Measurements from ENCODE around the gene PDIA4.
"Not testable (repeated sequence)": the region's sequence is repeated elsewhere in the genome, so short reads cannot be mapped to it uniquely, and the experiment has no call there.

PDIA4 gene

DNA sequence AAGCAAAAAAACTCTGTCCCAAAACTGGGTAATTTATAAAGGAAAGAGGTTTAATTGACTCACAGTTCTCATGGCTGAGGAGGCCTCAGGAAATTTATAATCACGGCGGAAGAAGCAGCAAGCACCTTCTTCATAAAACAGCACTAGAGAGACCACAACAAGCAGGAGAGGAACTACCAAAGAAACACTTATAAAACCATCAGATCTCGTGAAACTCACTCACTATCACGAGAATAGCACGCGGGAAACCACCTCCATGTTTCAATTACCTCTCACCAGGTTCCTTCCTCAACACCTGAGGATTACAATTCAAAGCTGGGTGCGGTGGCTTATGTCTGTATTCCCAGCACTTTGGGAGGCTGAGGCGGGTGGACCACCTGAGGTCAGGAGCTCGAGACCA lies 48.5 kb downstream of the PDIA4 start:
- Histone ChIP-seq H3K4me1 (no peaks in the 10 kb centered on the region), H3K27me3 (ENCODE audit: control insufficient read depth, insufficient read depth, low read length) (no peaks in the 10 kb centered on the region), H3K4me3 (ENCODE audit: low read depth, low read length) (no peak overlapping the region), H3K9ac (no peak overlapping the region), H2AFZ (no peak overlapping the region), H3K4me2 (ENCODE audit: low read length) (no peak overlapping the region), H3K27ac (no peak overlapping the region), H3K9me3 (ENCODE audit: control insufficient read depth, low read length) (no peaks in the 10 kb centered on the region), H3K79me2 (no peaks in the 10 kb centered on the region), H3K36me3 (ENCODE audit: control insufficient read depth, insufficient read depth, low read length) (no peaks in the 10 kb centered on the region)
- TF ChIP-seq, protein P1, sequence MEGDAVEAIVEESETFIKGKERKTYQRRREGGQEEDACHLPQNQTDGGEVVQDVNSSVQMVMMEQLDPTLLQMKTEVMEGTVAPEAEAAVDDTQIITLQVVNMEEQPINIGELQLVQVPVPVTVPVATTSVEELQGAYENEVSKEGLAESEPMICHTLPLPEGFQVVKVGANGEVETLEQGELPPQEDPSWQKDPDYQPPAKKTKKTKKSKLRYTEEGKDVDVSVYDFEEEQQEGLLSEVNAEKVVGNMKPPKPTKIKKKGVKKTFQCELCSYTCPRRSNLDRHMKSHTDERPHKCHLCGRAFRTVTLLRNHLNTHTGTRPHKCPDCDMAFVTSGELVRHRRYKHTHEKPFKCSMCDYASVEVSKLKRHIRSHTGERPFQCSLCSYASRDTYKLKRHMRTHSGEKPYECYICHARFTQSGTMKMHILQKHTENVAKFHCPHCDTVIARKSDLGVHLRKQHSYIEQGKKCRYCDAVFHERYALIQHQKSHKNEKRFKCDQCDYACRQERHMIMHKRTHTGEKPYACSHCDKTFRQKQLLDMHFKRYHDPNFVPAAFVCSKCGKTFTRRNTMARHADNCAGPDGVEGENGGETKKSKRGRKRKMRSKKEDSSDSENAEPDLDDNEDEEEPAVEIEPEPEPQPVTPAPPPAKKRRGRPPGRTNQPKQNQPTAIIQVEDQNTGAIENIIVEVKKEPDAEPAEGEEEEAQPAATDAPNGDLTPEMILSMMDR (IDR thresholded peaks at IDR 0.05) = no peak

DNA sequence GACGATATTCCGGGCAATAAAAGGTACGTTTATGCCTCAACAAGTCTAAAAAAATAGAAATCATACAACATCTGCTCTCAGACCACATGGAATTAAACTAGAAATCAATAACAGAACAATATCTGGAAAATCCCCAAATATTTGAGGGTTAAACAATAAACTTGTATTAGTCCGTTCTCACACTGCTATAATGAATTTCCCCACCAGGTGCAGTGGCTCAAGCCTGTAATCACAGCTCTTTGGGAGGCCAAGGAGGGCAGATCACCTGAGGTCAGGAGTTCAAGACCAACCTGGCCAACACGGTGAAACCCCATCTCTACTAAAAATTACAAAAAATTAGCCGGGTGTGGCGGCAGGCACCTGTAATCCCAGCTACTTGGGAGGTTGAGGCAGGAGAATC lies 49.2 kb downstream of the PDIA4 start:
- not testable (repeated sequence) for H3K4me3 ChIP-seq (ENCODE audit: low read depth, low read length); H3K36me3 ChIP-seq (ENCODE audit: control insufficient read depth, insufficient read depth, low read length); H3K27me3 ChIP-seq (ENCODE audit: control insufficient read depth, insufficient read depth, low read length); H3K27ac ChIP-seq; H3K9me3 ChIP-seq (ENCODE audit: control insufficient read depth, low read length); H3K4me2 ChIP-seq (ENCODE audit: low read length); H3K79me2 ChIP-seq; H3K9ac ChIP-seq; H2AFZ ChIP-seq; H3K4me1 ChIP-seq

DNA sequence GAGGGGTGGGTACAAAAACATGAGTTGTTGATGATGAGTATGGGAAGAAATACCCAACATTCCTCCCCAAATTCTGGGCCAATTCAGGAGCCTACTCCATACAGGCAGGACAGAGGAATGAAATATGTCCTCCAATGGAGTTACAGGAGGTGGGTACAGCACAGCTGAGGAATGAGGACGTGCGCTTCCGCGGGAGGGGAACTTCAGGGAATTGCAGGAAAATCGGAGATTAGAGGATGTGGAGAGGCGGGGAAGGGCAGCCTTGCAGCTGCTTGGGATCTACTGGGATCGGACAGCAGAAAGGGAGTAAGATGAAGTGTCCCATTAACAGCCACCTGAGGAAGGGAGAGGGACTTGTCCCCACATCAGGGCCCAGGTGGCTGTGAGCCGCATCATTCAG lies 50.2 kb downstream of the PDIA4 start:
- Histone ChIP-seq H3K27me3 (ENCODE audit: control insufficient read depth, insufficient read depth, low read length) (no peaks in the 10 kb centered on the region), H2AFZ (no peak overlapping the region), H3K36me3 (ENCODE audit: control insufficient read depth, insufficient read depth, low read length) (no peaks in the 10 kb centered on the region), H3K4me3 (ENCODE audit: low read depth, low read length) (no peak overlapping the region), H3K4me2 (ENCODE audit: low read length) (no peak overlapping the region), H3K9ac (no peak overlapping the region), H3K9me3 (ENCODE audit: control insufficient read depth, low read length) (no peaks in the 10 kb centered on the region), H3K4me1 (no peaks in the 10 kb centered on the region), H3K79me2 (no peaks in the 10 kb centered on the region), H3K27ac (no peak overlapping the region)
- TF ChIP-seq, protein P1 (IDR thresholded peaks at IDR 0.05) = no peak

DNA sequence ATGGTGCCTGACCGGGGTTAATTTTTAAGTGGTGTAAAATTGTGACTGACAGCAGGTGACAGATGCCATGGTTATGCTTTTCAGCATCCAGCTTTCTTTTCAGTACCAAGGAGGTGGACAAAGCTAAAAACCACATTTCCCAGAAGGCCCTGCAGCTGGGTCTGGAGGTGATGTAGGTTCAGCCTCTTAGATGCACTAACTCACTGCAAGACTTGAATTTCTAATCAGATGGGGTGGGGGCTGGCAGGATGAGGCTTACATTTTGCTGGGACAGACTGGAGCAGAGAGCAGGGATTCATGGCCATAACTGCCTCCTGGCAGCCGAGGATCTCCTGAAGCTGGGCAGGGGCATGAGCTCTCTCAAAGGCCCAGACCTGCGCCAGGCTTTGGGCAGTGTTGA lies 52.4 kb downstream of the PDIA4 start:
- H2AFZ ChIP-seq = no peak overlapping the region
- no peaks in the 10 kb centered on the region for H3K27me3 ChIP-seq (ENCODE audit: control insufficient read depth, insufficient read depth, low read length)
- no peaks in the 10 kb centered on the region for H3K9me3 ChIP-seq (ENCODE audit: control insufficient read depth, low read length)

DNA sequence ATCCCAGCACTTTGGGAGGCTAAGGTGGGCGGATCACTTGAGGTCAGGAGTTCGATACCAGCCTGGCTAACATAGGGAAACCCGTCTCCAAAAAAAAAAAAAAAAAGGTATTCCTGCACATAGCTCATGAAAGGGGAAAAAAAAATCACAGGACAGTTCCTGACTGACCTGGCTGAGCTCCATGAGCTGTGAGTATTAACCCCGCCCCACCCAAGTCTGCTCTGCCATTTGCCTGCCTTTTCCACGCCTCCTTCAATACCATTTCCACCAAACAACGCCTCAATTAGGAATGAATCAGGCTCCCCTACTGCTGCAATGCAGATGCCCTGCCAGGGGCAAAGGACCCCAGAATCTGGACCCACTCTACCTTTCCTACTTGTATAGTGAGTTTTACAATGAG lies 55.0 kb downstream of the PDIA4 start:
- Histone ChIP-seq H3K4me1 (no peaks in the 10 kb centered on the region), H3K27me3 (ENCODE audit: control insufficient read depth, insufficient read depth, low read length) (no peaks in the 10 kb centered on the region), H3K36me3 (ENCODE audit: control insufficient read depth, insufficient read depth, low read length) (no peaks in the 10 kb centered on the region), H3K9ac (no peak overlapping the region), H3K4me2 (ENCODE audit: low read length) (no peak overlapping the region), H3K9me3 (ENCODE audit: control insufficient read depth, low read length) (no peaks in the 10 kb centered on the region), H3K27ac (no peak overlapping the region), H3K79me2 (no peaks in the 10 kb centered on the region), H2AFZ (no peak overlapping the region), H3K4me3 (ENCODE audit: low read depth, low read length) (no peak overlapping the region)
- TF ChIP-seq, protein P1 (IDR thresholded peaks at IDR 0.05) = no peak

More for the DNA sequence above, 52.4 kb downstream of the PDIA4 start:
- Histone ChIP-seq H3K79me2 (no peaks in the 10 kb centered on the region), H3K36me3 (ENCODE audit: control insufficient read depth, insufficient read depth, low read length) (no peaks in the 10 kb centered on the region), H3K4me1 (no peaks in the 10 kb centered on the region), H3K4me3 (ENCODE audit: low read depth, low read length) (no peak overlapping the region), H3K9ac (no peak overlapping the region), H3K27ac (no peak overlapping the region), H3K4me2 (ENCODE audit: low read length) (no peak overlapping the region)
- TF ChIP-seq, protein P1 (IDR thresholded peaks at IDR 0.05) = no peak
